NCI-H1417 treated with DMSO at 0.1 percent for 48 hours (cell line): ENCODE results near the gene IMPDH1.

Experiments
- DNase-seq: peaks from one replicate; lab custom pipeline; 2025; lab: John Stamatoyannopoulos, UW

IMPDH1 gene

GRCh38 chr7:128359939-128360338 is 49.8 kb downstream of the IMPDH1 start:
- no peak for DNase-seq

GRCh38 chr7:128359336-128359735 is 50.4 kb downstream of the IMPDH1 start:
- no peak for DNase-seq

GRCh38 chr7:128358233-128358632 is 51.5 kb downstream of the IMPDH1 start:
- no peak for DNase-seq

- DNase-seq, result no peak
These were observed 52.6 kb downstream of the IMPDH1 start for GRCh38 chr7:128357217-128357613.

- no peak for DNase-seq
These were observed 53.1 kb downstream of the IMPDH1 start for GRCh38 chr7:128356546-128357216.

GRCh38 chr7:128353610-128354009 is 56.2 kb downstream of the IMPDH1 start:
- no peak for DNase-seq

- DNase-seq, result no peak
These were observed 56.6 kb downstream of the IMPDH1 start for GRCh38 chr7:128353189-128353588.

- DNase-seq, result no peak
These were observed 57.1 kb downstream of the IMPDH1 start for GRCh38 chr7:128352636-128353035.

- DNase-seq, result no peak
These were observed 57.6 kb downstream of the IMPDH1 start for GRCh38 chr7:128352153-128352537.

- DNase-seq, result no peak
These were observed 58.3 kb downstream of the IMPDH1 start for GRCh38 chr7:128351296-128352152.

GRCh38 chr7:128350708-128351295 is 59.0 kb downstream of the IMPDH1 start:
- DNase-seq, result no peak

- no peak for DNase-seq
These were observed 60.3 kb downstream of the IMPDH1 start for GRCh38 chr7:128349466-128349825.

GRCh38 chr7:128347647-128348097 is 62.1 kb downstream of the IMPDH1 start:
- peak; percentile 13 for DNase-seq

- DNase-seq, result no peak
These were observed 65.4 kb downstream of the IMPDH1 start for GRCh38 chr7:128344431-128344774.

GRCh38 chr7:128343554-128344430 is 66.0 kb downstream of the IMPDH1 start, which contains the start of gene RBM28:
Gene RBM28 (minus strand): TSS chr7:128343908. CDS start chr7:128343793, 115 bp downstream.
- DNase-seq, result peak; percentile 64
